ENCODE measurements around the gene MUC2. TPM values are rescaled to one million over a fixed set of nuclear protein-coding genes. Genes with fewer than 3 reads are reported as not detected.

The MUC2 gene
- total and polyA plus RNA-seq, 2 experiments from 2014 or later, result not detected

DNA sequence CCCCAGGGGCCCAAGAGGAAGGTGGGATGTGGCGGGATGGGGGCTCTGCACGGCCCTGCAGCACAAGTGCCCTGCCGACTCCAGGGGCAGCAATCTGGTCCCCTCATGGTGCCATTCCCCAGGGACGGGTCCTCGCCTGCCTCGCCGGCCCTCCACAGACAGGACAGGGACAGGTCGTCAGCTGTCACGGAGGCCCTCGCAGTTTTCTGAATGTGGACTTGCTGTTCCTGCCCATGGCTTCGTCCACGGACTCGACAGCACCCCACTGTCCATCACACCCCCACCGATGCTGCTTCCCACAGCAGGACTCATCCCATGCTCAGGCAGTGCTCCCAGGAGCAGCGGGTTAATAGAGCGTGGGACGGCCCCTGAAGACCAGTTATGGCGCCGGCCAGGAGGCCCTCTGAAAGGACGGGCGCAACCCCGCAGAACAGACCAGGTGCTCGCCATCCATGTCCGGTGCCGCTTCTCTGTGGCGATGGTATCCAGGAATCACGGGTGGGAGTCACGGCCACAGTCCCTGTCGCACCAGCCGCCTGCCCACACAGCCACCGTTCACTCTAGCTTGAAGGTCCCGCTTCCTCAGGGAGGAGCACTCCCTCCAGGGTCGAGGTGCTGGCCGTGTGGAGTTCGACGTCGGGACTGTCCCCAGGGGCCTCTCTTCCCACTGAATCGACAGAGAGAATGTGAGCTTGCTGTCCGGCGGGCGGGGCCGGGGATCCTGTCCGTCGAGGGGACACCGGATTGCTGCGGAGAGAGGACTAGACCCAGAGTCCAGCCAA, 18.5 kb upstream of the MUC2 start:
- H3K36me3 ChIP-seq (ENCODE audit: insufficient read depth), result no peaks in the 10 kb centered on the region
- no peaks in the 10 kb centered on the region for H3K9me2 ChIP-seq (ENCODE audit: insufficient read depth)
- H3K4me1 ChIP-seq (ENCODE audit: insufficient read depth), result no peaks in the 10 kb centered on the region
- Mint-ChIP-seq H3K27me3 (ENCODE audit: insufficient read depth, low read depth, poor library complexity) (peaks cover 3% of the 10 kb centered on the region), H3K9me3 (no peaks in the 10 kb centered on the region; the same call in 1 of the 3 replicates), H3K27ac (no peak overlapping the region), H3K36me3 (ENCODE audit: low read depth) (no peaks in the 10 kb centered on the region; the same call in 2 of the 3 replicates), H3K4me1 (no peaks in the 10 kb centered on the region), H3K4me3 (no peak overlapping the region)
- H3K27me3 ChIP-seq (ENCODE audit: insufficient read depth), result no peaks in the 10 kb centered on the region
- H3K4me2 ChIP-seq, result no peak overlapping the region
- no peak for DNase-seq (ENCODE audit: low spot score)
- no peak overlapping the region for H2AFZ ChIP-seq
- H4K20me1 ChIP-seq (replicated peaks; ENCODE audit: insufficient read depth), result no peaks in the 10 kb centered on the region
- no peak for ATAC-seq
- no peak overlapping the region for H3K4me3 ChIP-seq
- no peaks in the 10 kb centered on the region for H3F3A ChIP-seq (replicated peaks; ENCODE audit: low read depth)
- no peaks in the 10 kb centered on the region for H3K79me2 ChIP-seq (replicated peaks; ENCODE audit: insufficient read depth)
- TF ChIP-seq EZH2 (IDR thresholded peaks at IDR 0.05; ENCODE audit: low read depth, unreplicated experiment) (no peak), ZNF114 (CRISPR knock-in tag; IDR thresholded peaks at IDR 0.05) (no peak), CREB1 (CRISPR knock-in tag; IDR thresholded peaks at IDR 0.05; ENCODE audit: low read depth) (no peak), ZNF331 (CRISPR knock-in tag; IDR thresholded peaks at IDR 0.05; ENCODE audit: low read depth) (no peak), EZH2phosphoT487 (IDR thresholded peaks at IDR 0.05; ENCODE audit: unreplicated experiment) (no peak), JUNB (IDR thresholded peaks at IDR 0.05; ENCODE audit: unreplicated experiment) (no peak), STAT1 (IDR thresholded peaks at IDR 0.05; ENCODE audit: unreplicated experiment) (no peak), NANOG (IDR thresholded peaks at IDR 0.05; ENCODE audit: borderline replicate concordance) (no peak), POLR2AphosphoS5 (IDR thresholded peaks at IDR 0.05; ENCODE audit: low read depth) (no peak)
- TF ChIP-seq, protein P1, sequence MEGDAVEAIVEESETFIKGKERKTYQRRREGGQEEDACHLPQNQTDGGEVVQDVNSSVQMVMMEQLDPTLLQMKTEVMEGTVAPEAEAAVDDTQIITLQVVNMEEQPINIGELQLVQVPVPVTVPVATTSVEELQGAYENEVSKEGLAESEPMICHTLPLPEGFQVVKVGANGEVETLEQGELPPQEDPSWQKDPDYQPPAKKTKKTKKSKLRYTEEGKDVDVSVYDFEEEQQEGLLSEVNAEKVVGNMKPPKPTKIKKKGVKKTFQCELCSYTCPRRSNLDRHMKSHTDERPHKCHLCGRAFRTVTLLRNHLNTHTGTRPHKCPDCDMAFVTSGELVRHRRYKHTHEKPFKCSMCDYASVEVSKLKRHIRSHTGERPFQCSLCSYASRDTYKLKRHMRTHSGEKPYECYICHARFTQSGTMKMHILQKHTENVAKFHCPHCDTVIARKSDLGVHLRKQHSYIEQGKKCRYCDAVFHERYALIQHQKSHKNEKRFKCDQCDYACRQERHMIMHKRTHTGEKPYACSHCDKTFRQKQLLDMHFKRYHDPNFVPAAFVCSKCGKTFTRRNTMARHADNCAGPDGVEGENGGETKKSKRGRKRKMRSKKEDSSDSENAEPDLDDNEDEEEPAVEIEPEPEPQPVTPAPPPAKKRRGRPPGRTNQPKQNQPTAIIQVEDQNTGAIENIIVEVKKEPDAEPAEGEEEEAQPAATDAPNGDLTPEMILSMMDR (conservative IDR thresholded peaks at IDR 0.05; ENCODE audit: low read depth in 2 of 2), result no peak
- TF ChIP-seq, protein P2, sequence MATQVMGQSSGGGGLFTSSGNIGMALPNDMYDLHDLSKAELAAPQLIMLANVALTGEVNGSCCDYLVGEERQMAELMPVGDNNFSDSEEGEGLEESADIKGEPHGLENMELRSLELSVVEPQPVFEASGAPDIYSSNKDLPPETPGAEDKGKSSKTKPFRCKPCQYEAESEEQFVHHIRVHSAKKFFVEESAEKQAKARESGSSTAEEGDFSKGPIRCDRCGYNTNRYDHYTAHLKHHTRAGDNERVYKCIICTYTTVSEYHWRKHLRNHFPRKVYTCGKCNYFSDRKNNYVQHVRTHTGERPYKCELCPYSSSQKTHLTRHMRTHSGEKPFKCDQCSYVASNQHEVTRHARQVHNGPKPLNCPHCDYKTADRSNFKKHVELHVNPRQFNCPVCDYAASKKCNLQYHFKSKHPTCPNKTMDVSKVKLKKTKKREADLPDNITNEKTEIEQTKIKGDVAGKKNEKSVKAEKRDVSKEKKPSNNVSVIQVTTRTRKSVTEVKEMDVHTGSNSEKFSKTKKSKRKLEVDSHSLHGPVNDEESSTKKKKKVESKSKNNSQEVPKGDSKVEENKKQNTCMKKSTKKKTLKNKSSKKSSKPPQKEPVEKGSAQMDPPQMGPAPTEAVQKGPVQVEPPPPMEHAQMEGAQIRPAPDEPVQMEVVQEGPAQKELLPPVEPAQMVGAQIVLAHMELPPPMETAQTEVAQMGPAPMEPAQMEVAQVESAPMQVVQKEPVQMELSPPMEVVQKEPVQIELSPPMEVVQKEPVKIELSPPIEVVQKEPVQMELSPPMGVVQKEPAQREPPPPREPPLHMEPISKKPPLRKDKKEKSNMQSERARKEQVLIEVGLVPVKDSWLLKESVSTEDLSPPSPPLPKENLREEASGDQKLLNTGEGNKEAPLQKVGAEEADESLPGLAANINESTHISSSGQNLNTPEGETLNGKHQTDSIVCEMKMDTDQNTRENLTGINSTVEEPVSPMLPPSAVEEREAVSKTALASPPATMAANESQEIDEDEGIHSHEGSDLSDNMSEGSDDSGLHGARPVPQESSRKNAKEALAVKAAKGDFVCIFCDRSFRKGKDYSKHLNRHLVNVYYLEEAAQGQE (IDR thresholded peaks at IDR 0.05; ENCODE audit: unreplicated experiment), result no peak
- TF ChIP-seq, protein P3, sequence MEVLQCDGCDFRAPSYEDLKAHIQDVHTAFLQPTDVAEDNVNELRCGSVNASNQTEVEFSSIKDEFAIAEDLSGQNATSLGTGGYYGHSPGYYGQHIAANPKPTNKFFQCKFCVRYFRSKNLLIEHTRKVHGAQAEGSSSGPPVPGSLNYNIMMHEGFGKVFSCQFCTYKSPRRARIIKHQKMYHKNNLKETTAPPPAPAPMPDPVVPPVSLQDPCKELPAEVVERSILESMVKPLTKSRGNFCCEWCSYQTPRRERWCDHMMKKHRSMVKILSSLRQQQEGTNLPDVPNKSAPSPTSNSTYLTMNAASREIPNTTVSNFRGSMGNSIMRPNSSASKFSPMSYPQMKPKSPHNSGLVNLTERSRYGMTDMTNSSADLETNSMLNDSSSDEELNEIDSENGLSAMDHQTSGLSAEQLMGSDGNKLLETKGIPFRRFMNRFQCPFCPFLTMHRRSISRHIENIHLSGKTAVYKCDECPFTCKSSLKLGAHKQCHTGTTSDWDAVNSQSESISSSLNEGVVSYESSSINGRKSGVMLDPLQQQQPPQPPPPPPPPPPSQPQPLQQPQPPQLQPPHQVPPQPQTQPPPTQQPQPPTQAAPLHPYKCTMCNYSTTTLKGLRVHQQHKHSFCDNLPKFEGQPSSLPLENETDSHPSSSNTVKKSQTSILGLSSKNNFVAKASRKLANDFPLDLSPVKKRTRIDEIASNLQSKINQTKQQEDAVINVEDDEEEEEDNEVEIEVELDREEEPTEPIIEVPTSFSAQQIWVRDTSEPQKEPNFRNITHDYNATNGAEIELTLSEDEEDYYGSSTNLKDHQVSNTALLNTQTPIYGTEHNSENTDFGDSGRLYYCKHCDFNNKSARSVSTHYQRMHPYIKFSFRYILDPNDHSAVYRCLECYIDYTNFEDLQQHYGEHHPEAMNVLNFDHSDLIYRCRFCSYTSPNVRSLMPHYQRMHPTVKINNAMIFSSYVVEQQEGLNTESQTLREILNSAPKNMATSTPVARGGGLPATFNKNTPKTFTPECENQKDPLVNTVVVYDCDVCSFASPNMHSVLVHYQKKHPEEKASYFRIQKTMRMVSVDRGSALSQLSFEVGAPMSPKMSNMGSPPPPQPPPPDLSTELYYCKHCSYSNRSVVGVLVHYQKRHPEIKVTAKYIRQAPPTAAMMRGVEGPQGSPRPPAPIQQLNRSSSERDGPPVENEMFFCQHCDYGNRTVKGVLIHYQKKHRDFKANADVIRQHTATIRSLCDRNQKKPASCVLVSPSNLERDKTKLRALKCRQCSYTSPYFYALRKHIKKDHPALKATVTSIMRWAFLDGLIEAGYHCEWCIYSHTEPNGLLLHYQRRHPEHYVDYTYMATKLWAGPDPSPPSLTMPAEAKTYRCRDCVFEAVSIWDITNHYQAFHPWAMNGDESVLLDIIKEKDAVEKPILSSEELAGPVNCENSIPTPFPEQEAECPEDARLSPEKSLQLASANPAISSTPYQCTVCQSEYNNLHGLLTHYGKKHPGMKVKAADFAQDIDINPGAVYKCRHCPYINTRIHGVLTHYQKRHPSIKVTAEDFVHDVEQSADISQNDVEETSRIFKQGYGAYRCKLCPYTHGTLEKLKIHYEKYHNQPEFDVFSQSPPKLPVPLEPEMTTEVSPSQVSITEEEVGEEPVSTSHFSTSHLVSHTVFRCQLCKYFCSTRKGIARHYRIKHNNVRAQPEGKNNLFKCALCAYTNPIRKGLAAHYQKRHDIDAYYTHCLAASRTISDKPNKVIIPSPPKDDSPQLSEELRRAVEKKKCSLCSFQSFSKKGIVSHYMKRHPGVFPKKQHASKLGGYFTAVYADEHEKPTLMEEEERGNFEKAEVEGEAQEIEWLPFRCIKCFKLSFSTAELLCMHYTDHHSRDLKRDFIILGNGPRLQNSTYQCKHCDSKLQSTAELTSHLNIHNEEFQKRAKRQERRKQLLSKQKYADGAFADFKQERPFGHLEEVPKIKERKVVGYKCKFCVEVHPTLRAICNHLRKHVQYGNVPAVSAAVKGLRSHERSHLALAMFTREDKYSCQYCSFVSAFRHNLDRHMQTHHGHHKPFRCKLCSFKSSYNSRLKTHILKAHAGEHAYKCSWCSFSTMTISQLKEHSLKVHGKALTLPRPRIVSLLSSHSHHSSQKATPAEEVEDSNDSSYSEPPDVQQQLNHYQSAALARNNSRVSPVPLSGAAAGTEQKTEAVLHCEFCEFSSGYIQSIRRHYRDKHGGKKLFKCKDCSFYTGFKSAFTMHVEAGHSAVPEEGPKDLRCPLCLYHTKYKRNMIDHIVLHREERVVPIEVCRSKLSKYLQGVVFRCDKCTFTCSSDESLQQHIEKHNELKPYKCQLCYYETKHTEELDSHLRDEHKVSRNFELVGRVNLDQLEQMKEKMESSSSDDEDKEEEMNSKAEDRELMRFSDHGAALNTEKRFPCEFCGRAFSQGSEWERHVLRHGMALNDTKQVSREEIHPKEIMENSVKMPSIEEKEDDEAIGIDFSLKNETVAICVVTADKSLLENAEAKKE (CRISPR knock-in tag; IDR thresholded peaks at IDR 0.05), result no peak
- TF ChIP-seq, protein P4, sequence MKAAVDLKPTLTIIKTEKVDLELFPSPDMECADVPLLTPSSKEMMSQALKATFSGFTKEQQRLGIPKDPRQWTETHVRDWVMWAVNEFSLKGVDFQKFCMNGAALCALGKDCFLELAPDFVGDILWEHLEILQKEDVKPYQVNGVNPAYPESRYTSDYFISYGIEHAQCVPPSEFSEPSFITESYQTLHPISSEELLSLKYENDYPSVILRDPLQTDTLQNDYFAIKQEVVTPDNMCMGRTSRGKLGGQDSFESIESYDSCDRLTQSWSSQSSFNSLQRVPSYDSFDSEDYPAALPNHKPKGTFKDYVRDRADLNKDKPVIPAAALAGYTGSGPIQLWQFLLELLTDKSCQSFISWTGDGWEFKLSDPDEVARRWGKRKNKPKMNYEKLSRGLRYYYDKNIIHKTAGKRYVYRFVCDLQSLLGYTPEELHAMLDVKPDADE (IDR thresholded peaks at IDR 0.05), result no peak
- H3K27ac ChIP-seq (ENCODE audit: low read depth), result no peak overlapping the region
